Suprapubic skin (tissue), 3 donors: Measurements from ENCODE around the gene CCM2L.

ENCODE experiments used
- CTCF ChIP-seq, 2 donors: fragments of 200-600 bp in 1 of 2; fragments of 450-650 bp in 1 of 2; sonication (generic) in 1 of 2; IDR thresholded peaks; one replicate each; pipeline ENCODE4 v1.5.1; 2016 to 2019; ENCODE audit warnings: antibody characterized with exemption in 2 of 2, mild to moderate bottlenecking in 1 of 2, moderate library complexity in 1 of 2
- EP300 ChIP-seq: sonication (generic); formaldehyde crosslinking; IDR thresholded peaks from one replicate; pipeline ENCODE4 v1.6.1; 2017; ENCODE audit warnings: antibody characterized with exemption
- POLR2A ChIP-seq, 2 donors: fragments of 450-650 bp; IDR thresholded peaks; one replicate each; pipeline ENCODE4 v1.6.1; 2017; ENCODE audit warnings: antibody characterized with exemption in 2 of 2, mild to moderate bottlenecking in 2 of 2, moderate library complexity in 2 of 2

- TF ChIP-seq CTCF (IDR thresholded peaks at IDR 0.05) (no peak), POLR2A (IDR thresholded peaks at IDR 0.05) (no peak), EP300 (no peak)
These were observed 54.4 kb downstream of the CCM2L start for GRCh38 chr20:32064667-32065066.
